Keratinocyte (primary cell): Measurements from ENCODE around the gene ZNF343. TPM values are rescaled to one million over a fixed set of nuclear protein-coding genes. Genes with fewer than 3 reads are reported as not detected.

Experiments used
- DNase-seq: peaks from one replicate; pipeline ENCODE4 v3.0.0-alpha.2; 2011; ENCODE audit warnings: low read depth, missing footprints, low spot score
- FAIRE-seq: peaks from 2 replicates; lab custom pipeline; 2011; peaks lifted over from hg19 to GRCh38; lab: Jason Lieb, UNC
- H2AFZ ChIP-seq: 2 replicates; pipeline ENCODE4 v1.6.0; 2012; ENCODE audit warnings: low read length, control low read depth, inconsistent platforms; ENCODE audit not compliant: control insufficient read depth
- H3K27ac ChIP-seq: 2 replicates; pipeline ENCODE4 v1.5.1; 2011; ENCODE audit warnings: low read length; ENCODE audit not compliant: control insufficient read depth, insufficient read depth
- H3K27me3 ChIP-seq: 3 replicates; pipeline ENCODE4 v1.6.0; 2011; ENCODE audit warnings: low read length; ENCODE audit not compliant: control insufficient read depth, insufficient read depth; ENCODE audit errors: extremely low read depth
- H3K36me3 ChIP-seq, 2 experiments: 2 replicates in 1 of 2; 3 replicates in 1 of 2; pipeline ENCODE4 v1.5.1; 2011; ENCODE audit warnings: low read length in 2 of 2, mild to moderate bottlenecking in 1 of 2; ENCODE audit not compliant: control insufficient read depth in 2 of 2, insufficient read depth in 2 of 2; ENCODE audit errors: extremely low read depth in 1 of 2
- H3K4me1 ChIP-seq: 3 replicates; pipeline ENCODE4 v1.5.1; 2011; ENCODE audit warnings: low read length; ENCODE audit not compliant: control insufficient read depth, insufficient read depth; ENCODE audit errors: extremely low read depth
- H3K4me2 ChIP-seq: 3 replicates; pipeline ENCODE4 v1.6.0; 2011; ENCODE audit warnings: low read depth, low read length; ENCODE audit not compliant: control insufficient read depth, insufficient read depth; ENCODE audit errors: extremely low read depth
- H3K4me3 ChIP-seq, 3 experiments: fragments of 200-600 bp in 1 of 3; sonication (generic) in 1 of 3; 2 replicates in 2 of 3; 3 replicates in 1 of 3; pipeline ENCODE4 v1.5.1; 2011 to 2016; ENCODE audit warnings: low read length in 3 of 3, mild to moderate bottlenecking in 3 of 3, control low read depth in 2 of 3, inconsistent platforms in 1 of 3, low read depth in 1 of 3, mixed read lengths in 1 of 3, mixed run types in 1 of 3, moderate library complexity in 1 of 3; ENCODE audit not compliant: control insufficient read depth in 2 of 3, insufficient read depth in 2 of 3; ENCODE audit errors: extremely low read depth in 1 of 3
- H3K79me2 ChIP-seq: 2 replicates; pipeline ENCODE4 v1.6.0; 2012; ENCODE audit warnings: low read length; ENCODE audit not compliant: control insufficient read depth, insufficient read depth
- H3K9ac ChIP-seq: 3 replicates; pipeline ENCODE4 v1.6.0; 2011; ENCODE audit warnings: low read length; ENCODE audit not compliant: control insufficient read depth, insufficient read depth; ENCODE audit errors: extremely low read depth
- H3K9me1 ChIP-seq: 3 replicates; pipeline ENCODE4 v1.6.0; 2011; ENCODE audit warnings: low read length; ENCODE audit not compliant: control insufficient read depth, insufficient read depth; ENCODE audit errors: extremely low read depth
- H3K9me3 ChIP-seq: 2 replicates; pipeline ENCODE4 v1.5.1; 2012; ENCODE audit warnings: low read depth, low read length; ENCODE audit not compliant: control insufficient read depth
- H4K20me1 ChIP-seq: 3 replicates; pipeline ENCODE4 v1.6.0; 2011; ENCODE audit warnings: low read length; ENCODE audit not compliant: control insufficient read depth, insufficient read depth; ENCODE audit errors: extremely low read depth
- CTCF ChIP-seq, 3 experiments: IDR thresholded peaks in 1 of 3; conservative IDR thresholded peaks in 1 of 3; optimal IDR thresholded peaks in 1 of 3; 2 replicates in 2 of 3; 3 replicates in 1 of 3; pipeline versions ENCODE3 to v1.5.1; 2011; ENCODE audit warnings: low read length in 3 of 3, mild to moderate bottlenecking in 3 of 3, moderate library complexity in 2 of 3, control low read depth in 1 of 3, inconsistent platforms in 1 of 3; ENCODE audit not compliant: insufficient read depth in 2 of 3; ENCODE audit errors: extremely low read depth in 1 of 3
- EZH2 ChIP-seq: IDR thresholded peaks from one replicate; pipeline ENCODE4 v1.6.1; 2012; ENCODE audit warnings: inconsistent platforms, mild to moderate bottlenecking, low read length, moderate library complexity
- dilution Hi-C: fragments of 300-500 bp; cut with MboI; formaldehyde crosslinking; loops from one replicate; pipeline ENCODE4 v1.7.0; 2020; ENCODE audit warnings: low sequenced_read_pairs; ENCODE audit not compliant: extremely low pct_ligation_motif_present
- polyA plus RNA-seq, 5 experiments: library from polyadenylated mRNA; depleted of rRNA in 3 of 5; stranded (reverse) in 3 of 5; stranded (forward) in 1 of 5; unstranded in 1 of 5; fragments of >200 nt; gene quantifications; 1 replicate in 1 of 5; 2 replicates in 3 of 5; 3 replicates in 1 of 5; pipeline versions ENCODE4 v1.2.1 to v1.2.3, GENCODE V29; 2011 to 2012; ENCODE audit warnings: missing spikeins in 2 of 5, low read depth in 1 of 5, low replicate concordance in 1 of 5

Gene ZNF343
- polyA plus RNA-seq, 1 donor (not counting 4 experiments of a cell fraction or from before 2014, with no cell fraction given) = 11.7 TPM

GRCh38 chr20:2451422-2451821 lies 57.3 kb downstream of the ZNF343 start:
- no peaks in the 10 kb centered on the region for H3K9me3 ChIP-seq
- TF ChIP-seq EZH2 = no peak
- no peak for TF ChIP-seq CTCF (optimal IDR thresholded peaks at IDR 0.05 in 1 of 3, IDR thresholded peaks at IDR 0.05 in 1 of 3, conservative IDR thresholded peaks at IDR 0.05 in 1 of 3; ENCODE audit: extremely low read depth in 1 of 3, insufficient read depth in 2 of 3, low read length in 3 of 3)
- H3K9ac ChIP-seq = no peak overlapping the region
- H3K27me3 ChIP-seq = no peaks in the 10 kb centered on the region
- no peaks in the 10 kb centered on the region for H3K79me2 ChIP-seq
- FAIRE-seq (peak; percentile 41), DNase-seq (no peak)
- H3K4me3 ChIP-seq = no peak overlapping the region
- dilution Hi-C loops = no loop called here
- H3K9me1 ChIP-seq = no peaks in the 10 kb centered on the region
- H3K4me2 ChIP-seq = no peak overlapping the region
- no peak overlapping the region for H3K27ac ChIP-seq
- H3K36me3 ChIP-seq = no peaks in the 10 kb centered on the region
- H3K4me1 ChIP-seq = peaks cover 13% of the 10 kb centered on the region
- H2AFZ ChIP-seq = no peak overlapping the region
- no peaks in the 10 kb centered on the region for H4K20me1 ChIP-seq

- no peaks in the 10 kb centered on the region for H3K79me2 ChIP-seq
- H3K9me3 ChIP-seq = no peaks in the 10 kb centered on the region
- H3K4me1 ChIP-seq = peaks cover 13% of the 10 kb centered on the region
- no peaks in the 10 kb centered on the region for H4K20me1 ChIP-seq
- no peak overlapping the region for H3K4me2 ChIP-seq
- H3K36me3 ChIP-seq = no peaks in the 10 kb centered on the region
- no peaks in the 10 kb centered on the region for H3K27me3 ChIP-seq
- no peaks in the 10 kb centered on the region for H3K9me1 ChIP-seq
- dilution Hi-C loops = no loop called here
- TF ChIP-seq CTCF (optimal IDR thresholded peaks at IDR 0.05 in 1 of 3, IDR thresholded peaks at IDR 0.05 in 1 of 3, conservative IDR thresholded peaks at IDR 0.05 in 1 of 3; ENCODE audit: extremely low read depth in 1 of 3, insufficient read depth in 2 of 3, low read length in 3 of 3) = no peak
- TF ChIP-seq EZH2 = no peak
- DNase-seq (no peak), FAIRE-seq (no peak)
- H2AFZ ChIP-seq = no peak overlapping the region
- no peak overlapping the region for H3K4me3 ChIP-seq
- H3K9ac ChIP-seq = no peak overlapping the region
- H3K27ac ChIP-seq = no peak overlapping the region
Observed at GRCh38 chr20:2449386-2449785, 59.3 kb downstream of the ZNF343 start.
